ENCODE measurements around the gene TOMM34. TPM values are rescaled to one million over a fixed set of nuclear protein-coding genes. Genes with fewer than 3 reads are reported as not detected.

The TOMM34 gene
- total and polyA plus RNA-seq, 12 donors: 17.8 to 178 (median 48.3) TPM

GRCh38 chr20:44997171-44997570, 37.0 kb upstream of the TOMM34 start:
- Histone ChIP-seq H3K27me3 (no peaks in the 10 kb centered on the region), H3K27ac (no peak overlapping the region), H3K36me3 (replicated peaks in 1 of 2) (peaks cover 0 to 46% of the 10 kb centered on the region in 2 donors), H3K9me3 (replicated peaks in 1 of 3) (no peaks in the 10 kb centered on the region), H3K4me1 (replicated peaks in 1 of 2) (no peaks in the 10 kb centered on the region), H3K4me3 (no peak overlapping the region)
- intact Hi-C loops (cut with DNase I): no loop called here
- TF ChIP-seq CTCF (IDR thresholded peaks at IDR 0.05) (no peak), POLR2A (IDR thresholded peaks at IDR 0.05) (no peak)
- DNase-seq: no peak
- WGBS, 4 donors: 94 to 97% (median 96%) methylated on average over 6 of the region's 6 CpGs

GRCh38 chr20:44993343-44993742, 33.1 kb upstream of the TOMM34 start:
- no peak overlapping the region for H3K27ac ChIP-seq
- H3K4me3 ChIP-seq: no peak overlapping the region
- no peaks in the 10 kb centered on the region for H3K9me3 ChIP-seq (replicated peaks in 1 of 3)
- no peak for DNase-seq
- no peaks in the 10 kb centered on the region for H3K27me3 ChIP-seq
- H3K36me3 ChIP-seq (replicated peaks in 1 of 2): peaks cover 0 to 19% of the 10 kb centered on the region in 2 donors
- 86 to 88% (median 87%) methylated on average over 3 of the region's 3 CpGs for WGBS, 4 donors
- peaks cover 15 to 26% of the 10 kb centered on the region in 2 donors for H3K4me1 ChIP-seq (replicated peaks in 1 of 2)
- no peak for TF ChIP-seq POLR2A (IDR thresholded peaks at IDR 0.05)
- no peak for TF ChIP-seq CTCF (IDR thresholded peaks at IDR 0.05)
- intact Hi-C loops (cut with DNase I): no loop called here

DNA sequence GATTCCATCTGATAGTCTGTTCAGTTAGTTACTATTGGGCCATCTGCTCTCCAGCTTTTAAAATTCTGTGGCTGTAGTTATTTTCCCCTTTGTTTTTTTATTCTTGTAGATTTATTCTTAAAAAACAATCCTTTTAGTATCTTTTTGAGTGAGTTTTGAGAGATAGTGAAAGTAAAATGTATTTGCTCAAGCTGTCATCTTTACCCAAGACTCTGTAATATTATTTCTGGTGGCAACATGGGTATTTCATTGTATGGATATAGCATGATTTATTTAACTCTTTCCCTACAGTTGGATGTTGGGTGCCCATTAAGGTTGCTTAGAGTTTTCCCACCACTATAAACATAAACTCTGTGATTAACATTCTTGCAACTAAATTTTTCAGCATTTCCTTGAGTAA, 30.8 kb upstream of the TOMM34 start:
- H3K4me3 ChIP-seq: peak overlapping the region in 1 of 4 donors; percentile 40
- no peak for DNase-seq
- peaks cover 15 to 36% of the 10 kb centered on the region in 2 donors for H3K4me1 ChIP-seq (replicated peaks in 1 of 2)
- TF ChIP-seq CTCF (IDR thresholded peaks at IDR 0.05) (no peak), POLR2A (IDR thresholded peaks at IDR 0.05) (no peak)
- H3K9me3 ChIP-seq (replicated peaks in 1 of 3): no peaks in the 10 kb centered on the region
- intact Hi-C loops (cut with DNase I): no loop called here
- peaks cover 0 to 15% of the 10 kb centered on the region in 2 donors for H3K36me3 ChIP-seq (replicated peaks in 1 of 2)
- peak overlapping the region in 4 of 5 donors; percentile 41 to 67 (median 51) for H3K27ac ChIP-seq
- no peaks in the 10 kb centered on the region for H3K27me3 ChIP-seq

GRCh38 chr20:44990425-44990824, 30.2 kb upstream of the TOMM34 start:
- TF ChIP-seq CTCF (IDR thresholded peaks at IDR 0.05): no peak
- TF ChIP-seq POLR2A (IDR thresholded peaks at IDR 0.05): no peak
- intact Hi-C loops (cut with DNase I): no loop called here
- Histone ChIP-seq H3K36me3 (replicated peaks in 1 of 2) (peaks cover 0 to 10% of the 10 kb centered on the region in 2 donors), H3K27ac (peak overlapping the region; percentile 21 to 67 (median 46)), H3K4me1 (replicated peaks in 1 of 2) (peaks cover 15 to 36% of the 10 kb centered on the region in 2 donors), H3K9me3 (replicated peaks in 1 of 3) (no peaks in the 10 kb centered on the region), H3K4me3 (peak overlapping the region in 1 of 4 donors; percentile 40), H3K27me3 (no peaks in the 10 kb centered on the region)
- WGBS, 4 donors: 53 to 69% (median 54%) methylated on average over 3 of the region's 3 CpGs
- DNase-seq: peak in 1 of 7 donors; percentile 15
